ENCODE measurements around the gene CCM2L. TPM values are rescaled to one million over a fixed set of nuclear protein-coding genes. Genes with fewer than 3 reads are reported as not detected.

Gene CCM2L
- total RNA-seq, 1 experiment from 2014 or later = 0.32 TPM

- ChIA-PET CTCF (interaction anchor here (1.2 kb wide), 1 partner anchor 34 kb away, joined by 3 read pairs; no protein-coding TSS in a partner anchor), POLR2A (no interaction called here)
- Mint-ChIP-seq H3K4me1 (ENCODE audit: low read depth, unreplicated experiment) (no peaks in the 10 kb centered on the region), H3K9me3 (ENCODE audit: unreplicated experiment) (no peaks in the 10 kb centered on the region), H3K27ac (ENCODE audit: unreplicated experiment) (no peak overlapping the region), H3K27me3 (ENCODE audit: insufficient read depth, unreplicated experiment) (peaks cover 38% of the 10 kb centered on the region), H3K4me3 (ENCODE audit: unreplicated experiment) (peak overlapping the region; percentile 44), H3K36me3 (ENCODE audit: insufficient read depth, unreplicated experiment) (no peaks in the 10 kb centered on the region)
- intact Hi-C loops (cut with micrococcal nuclease; ENCODE audit: unreplicated experiment) = no loop called here
- Histone ChIP-seq H3K36me3 (ENCODE audit: control insufficient read depth, insufficient read depth, low read length) (no peaks in the 10 kb centered on the region), H3K27me3 (replicated peaks; ENCODE audit: control insufficient read depth, insufficient read depth, low read length) (peaks cover 7% of the 10 kb centered on the region), H3K9me3 (0 out of 2 replicates have a peak, but pooled peaks cover 10% of the 10 kb centered on the region), H3K4me3 (ENCODE audit: low read depth, low read length) (no peak overlapping the region), H3K4me1 (no peaks in the 10 kb centered on the region)
- no TSS peak for BruUV-seq (replicated peaks)
- DNase-seq = no peak
- no peak for TF ChIP-seq CTCF (IDR thresholded peaks at IDR 0.05; ENCODE audit: insufficient read depth in 1 of 2, low read depth in 1 of 2, low read length in 1 of 2, severe bottlenecking in 1 of 2, unreplicated experiment in 1 of 2)
These were observed 41.5 kb downstream of the CCM2L start for GRCh38 chr20:32051720-32052089.

- Histone ChIP-seq H3K36me3 (ENCODE audit: control insufficient read depth, insufficient read depth, low read length) (no peaks in the 10 kb centered on the region), H3K27me3 (replicated peaks; ENCODE audit: control insufficient read depth, insufficient read depth, low read length) (peaks cover 7% of the 10 kb centered on the region), H3K4me1 (no peaks in the 10 kb centered on the region), H3K4me3 (ENCODE audit: low read depth, low read length) (0 out of 2 replicates have a peak within 1 kb of the TSS, but pooled peaks have one; percentile 5), H3K9me3 (0 out of 2 replicates have a peak, but pooled peaks cover 10% of the 10 kb centered on the region)
- no peaks in the 10 kb centered on the region for H3K36me3 Mint-ChIP-seq (ENCODE audit: insufficient read depth, unreplicated experiment)
- intact Hi-C loops (cut with micrococcal nuclease; ENCODE audit: unreplicated experiment) = no loop called here
- H3K27ac Mint-ChIP-seq (ENCODE audit: unreplicated experiment) = no peak within 1 kb of the TSS
- no peaks in the 10 kb centered on the region for H3K9me3 Mint-ChIP-seq (ENCODE audit: unreplicated experiment)
- no peak for TF ChIP-seq CTCF (IDR thresholded peaks at IDR 0.05; ENCODE audit: insufficient read depth in 1 of 2, low read depth in 1 of 2, low read length in 1 of 2, severe bottlenecking in 1 of 2, unreplicated experiment in 1 of 2)
- CTCF ChIA-PET = interaction anchor here (0.7 to 1.2 kb wide), 2 partner anchors 20 to 34 kb away, joined by 3 read pairs; no protein-coding TSS in a partner anchor
- POLR2A ChIA-PET = no interaction called here
- H3K4me1 Mint-ChIP-seq (ENCODE audit: low read depth, unreplicated experiment) = no peaks in the 10 kb centered on the region
- peak in 1 of 2 experiments; percentile 42 for DNase-seq
- peak within 1 kb of the TSS; percentile 44 for H3K4me3 Mint-ChIP-seq (ENCODE audit: unreplicated experiment)
- peaks cover 36% of the 10 kb centered on the region for H3K27me3 Mint-ChIP-seq (ENCODE audit: insufficient read depth, unreplicated experiment)
- BruUV-seq (replicated peaks) = no TSS peak
These were observed 42.0 kb downstream of the CCM2L start, which contains the start of gene HCK for GRCh38 chr20:32052090-32052777. TSS of gene HCK (plus strand) at chr20:32052242.

GRCh38 chr20:32052778-32053362 lies 42.6 kb downstream of the CCM2L start:
- CTCF ChIA-PET = interaction anchor here (0.7 to 1.2 kb wide), 3 partner anchors 21 to 35 kb away, joined by 3 read pairs; no protein-coding TSS in a partner anchor
- no peak overlapping the region for H3K4me3 Mint-ChIP-seq (ENCODE audit: unreplicated experiment)
- H3K4me1 ChIP-seq = no peaks in the 10 kb centered on the region
- H3K36me3 ChIP-seq (ENCODE audit: control insufficient read depth, insufficient read depth, low read length) = no peaks in the 10 kb centered on the region
- no peak overlapping the region for H3K4me3 ChIP-seq (ENCODE audit: low read depth, low read length)
- 0 out of 2 replicates have a peak, but pooled peaks cover 10% of the 10 kb centered on the region for H3K9me3 ChIP-seq
- no peaks in the 10 kb centered on the region for H3K9me3 Mint-ChIP-seq (ENCODE audit: unreplicated experiment)
- intact Hi-C loops (cut with micrococcal nuclease; ENCODE audit: unreplicated experiment) = no loop called here
- no peak overlapping the region for H3K27ac Mint-ChIP-seq (ENCODE audit: unreplicated experiment)
- peaks cover 7% of the 10 kb centered on the region for H3K27me3 ChIP-seq (replicated peaks; ENCODE audit: control insufficient read depth, insufficient read depth, low read length)
- peak in 1 of 2 experiments; percentile 50 for DNase-seq
- POLR2A ChIA-PET = no interaction called here
- H3K27me3 Mint-ChIP-seq (ENCODE audit: insufficient read depth, unreplicated experiment) = peaks cover 33% of the 10 kb centered on the region
- H3K4me1 Mint-ChIP-seq (ENCODE audit: low read depth, unreplicated experiment) = no peaks in the 10 kb centered on the region
- H3K36me3 Mint-ChIP-seq (ENCODE audit: insufficient read depth, unreplicated experiment) = no peaks in the 10 kb centered on the region
- no peak for TF ChIP-seq CTCF (IDR thresholded peaks at IDR 0.05; ENCODE audit: insufficient read depth in 1 of 2, low read depth in 1 of 2, low read length in 1 of 2, severe bottlenecking in 1 of 2, unreplicated experiment in 1 of 2)
- no TSS peak for BruUV-seq (replicated peaks)

All from Caco-2 (cell line).